Endothelial cell of umbilical vein (primary cell): ENCODE results near the gene TFG. TPM values are rescaled to one million over a fixed set of nuclear protein-coding genes. Genes with fewer than 3 reads are reported as not detected.

Source experiments
- BruUV-seq: library from RNA; stranded (reverse); fragments of 400-500 nt; replicated peaks from 2 replicates; lab custom pipeline; 2021; lab: Mats Ljungman, UMichigan
- CTCF ChIA-PET: fragments of 300-600, 350-600 bp; sonication (Branson Sonifier 250); formaldehyde crosslinking; loops from one replicate; lab custom pipeline; 2021; ENCODE audit warnings: antibody characterized with exemption, inconsistent platforms; lab: Charles Lee
- POLR2A ChIA-PET: fragments of 300-600, 350-600 bp; sonication (Branson Sonifier 250); formaldehyde crosslinking; loops from one replicate; lab custom pipeline; 2021; ENCODE audit warnings: antibody characterized with exemption, inconsistent platforms; lab: Charles Lee
- DNase-seq: peaks from one replicate; pipeline ENCODE4 v3.0.0-alpha.2; 2011; ENCODE audit warnings: low read depth, low spot score
- FAIRE-seq: peaks from 2 replicates; lab custom pipeline; 2011; peaks lifted over from hg19 to GRCh38; lab: Jason Lieb, UNC
- H2AFZ ChIP-seq: 2 replicates; pipeline ENCODE4 v1.6.0; 2012; ENCODE audit warnings: low read depth, low read length, control low read depth, inconsistent platforms
- H3K27ac ChIP-seq: 2 replicates; pipeline ENCODE4 v1.5.1; 2011; ENCODE audit warnings: low read depth, mild to moderate bottlenecking, control low read depth, low read length, moderate library complexity; ENCODE audit not compliant: insufficient read depth
- H3K27me3 ChIP-seq, 2 experiments: 2 replicates each; pipeline versions ENCODE4 v1.6.0 to v1.6.1; 2011; ENCODE audit warnings: low read length in 2 of 2, mixed read lengths in 1 of 2; ENCODE audit not compliant: control insufficient read depth in 2 of 2, insufficient read depth in 2 of 2
- H3K36me3 ChIP-seq, 2 experiments: 2 replicates in 1 of 2; 3 replicates in 1 of 2; pipeline ENCODE4 v1.5.1; 2011; ENCODE audit warnings: low read length in 2 of 2, mild to moderate bottlenecking in 1 of 2, moderate library complexity in 1 of 2; ENCODE audit not compliant: control insufficient read depth in 2 of 2, insufficient read depth in 2 of 2; ENCODE audit errors: extremely low read depth in 1 of 2
- H3K4me1 ChIP-seq: 3 replicates; pipeline ENCODE4 v1.5.1; 2011; ENCODE audit warnings: mild to moderate bottlenecking, low read length; ENCODE audit not compliant: control insufficient read depth, insufficient read depth; ENCODE audit errors: extremely low read depth
- H3K4me2 ChIP-seq: 2 replicates; pipeline ENCODE4 v1.6.1; 2011; ENCODE audit warnings: low read length, control low read depth, mixed read lengths; ENCODE audit not compliant: insufficient read depth
- H3K4me3 ChIP-seq, 3 experiments: fragments of 200-600 bp in 1 of 3; sonication (generic), shearing (Covaris generic) in 1 of 3; replicated peaks in 1 of 3; 2 replicates each; pipeline ENCODE4 v1.5.1; 2011 to 2016; ENCODE audit warnings: control low read depth in 3 of 3, low read length in 3 of 3, mild to moderate bottlenecking in 2 of 3, inconsistent platforms in 1 of 3, low read depth in 1 of 3, moderate library complexity in 1 of 3; ENCODE audit not compliant: insufficient read depth in 1 of 3
- H3K79me2 ChIP-seq: 2 replicates; pipeline ENCODE4 v1.6.0; 2012; ENCODE audit warnings: low read length, inconsistent platforms; ENCODE audit not compliant: control insufficient read depth, insufficient read depth
- H3K9ac ChIP-seq: replicated peaks from 2 replicates; pipeline ENCODE3; 2011; ENCODE audit warnings: low read length, control low read depth; ENCODE audit not compliant: insufficient read depth; ENCODE audit errors: extremely low read depth
- H3K9me1 ChIP-seq: replicated peaks from 3 replicates; pipeline ENCODE4 v1.6.0; 2011; ENCODE audit warnings: mild to moderate bottlenecking, low read length; ENCODE audit not compliant: control insufficient read depth, insufficient read depth; ENCODE audit errors: extremely low read depth
- H3K9me3 ChIP-seq: replicated peaks from 2 replicates; pipeline ENCODE4 v1.5.1; 2012; ENCODE audit warnings: low read length, inconsistent platforms; ENCODE audit not compliant: control insufficient read depth, insufficient read depth
- H4K20me1 ChIP-seq: replicated peaks from 2 replicates; pipeline ENCODE3; 2011; ENCODE audit warnings: mild to moderate bottlenecking, low read length; ENCODE audit not compliant: control insufficient read depth, insufficient read depth; ENCODE audit errors: extremely low read depth
- CTCF ChIP-seq, 2 donors: IDR thresholded peaks; 1 replicate in 1 of 2; 2 replicates in 1 of 2; pipeline ENCODE4 v1.5.1; 2011; ENCODE audit warnings: low read length in 2 of 2, mild to moderate bottlenecking in 2 of 2, moderate library complexity in 2 of 2, control low read depth in 1 of 2, inconsistent platforms in 1 of 2, low read depth in 1 of 2; ENCODE audit not compliant: insufficient read depth in 1 of 2; ENCODE audit errors: extremely low read depth in 1 of 2
- EZH2 ChIP-seq: IDR thresholded peaks from 2 replicates; pipeline ENCODE4 v1.6.1; 2012; ENCODE audit warnings: borderline replicate concordance, low read depth, mild to moderate bottlenecking, moderate library complexity, low read length, inconsistent platforms; ENCODE audit not compliant: severe bottlenecking
- FOS ChIP-seq: IDR thresholded peaks from 2 replicates; pipeline ENCODE4 v1.6.1; 2011; ENCODE audit warnings: mild to moderate bottlenecking, low read length, moderate library complexity, borderline replicate concordance; ENCODE audit not compliant: insufficient read depth
- GATA2 ChIP-seq: IDR thresholded peaks from 2 replicates; pipeline ENCODE4 v1.7.0; 2011; ENCODE audit warnings: low read depth, mild to moderate bottlenecking, moderate library complexity, mixed read lengths, low read length; ENCODE audit not compliant: insufficient read length, insufficient read depth
- JUN ChIP-seq: IDR thresholded peaks from 2 replicates; pipeline ENCODE4 v1.6.1; 2011; ENCODE audit warnings: borderline replicate concordance, low read depth; ENCODE audit not compliant: insufficient read length, insufficient read depth
- MAX ChIP-seq: IDR thresholded peaks from 2 replicates; pipeline ENCODE4 v1.6.1; 2011; ENCODE audit not compliant: insufficient read depth, insufficient read length
- MYC ChIP-seq: IDR thresholded peaks from one replicate; pipeline ENCODE4 v1.6.1; 2011; ENCODE audit warnings: mild to moderate bottlenecking, low read depth, low read length
- POLR2A ChIP-seq: IDR thresholded peaks from 2 replicates; pipeline ENCODE4 v1.6.1; 2012; ENCODE audit warnings: low read depth, mild to moderate bottlenecking, control low read depth, low read length
- POLR2AphosphoS5 ChIP-seq: IDR thresholded peaks from 2 replicates; pipeline ENCODE4 v1.6.1; 2012; ENCODE audit warnings: low read depth, mild to moderate bottlenecking, control low read depth, low read length, moderate library complexity; ENCODE audit not compliant: insufficient read depth
- dilution Hi-C: fragments of 300-500 bp; cut with MboI; formaldehyde crosslinking; loops from one replicate; pipeline ENCODE4 v1.15.0; 2019; ENCODE audit warnings: low sequenced_read_pairs; ENCODE audit not compliant: extremely low pct_ligation_motif_present
- intact Hi-C: fragments of 100-400 bp; cut with micrococcal nuclease; formaldehyde crosslinking; loops from one replicate; pipeline ENCODE4 v1.10.0; 2022
- polyA plus RNA-seq, 4 experiments: library from polyadenylated mRNA; depleted of rRNA in 3 of 4; stranded (reverse) in 3 of 4; unstranded in 1 of 4; fragments of >200 nt; gene quantifications; 2 replicates each; pipeline versions ENCODE4 v1.2.1 to v1.2.3, GENCODE V29; 2011 to 2012; ENCODE audit warnings: missing spikeins in 1 of 4
- total RNA-seq: library from RNA; stranded (reverse); gene quantifications from 2 replicates; pipeline ENCODE4 v1.2.3, GENCODE V29; 2021

The TFG gene
- total and polyA plus RNA-seq, 2 donors (not counting 3 experiments of a cell fraction or from before 2014, with no cell fraction given) = 106 to 154 TPM

GRCh38 chr3:100719136-100719535 is 9.8 kb downstream of the TFG start:
- H3K9ac ChIP-seq = no peak overlapping the region
- ChIA-PET POLR2A (no interaction called here), CTCF (no interaction called here)
- no peak overlapping the region for H2AFZ ChIP-seq
- peaks cover 10% of the 10 kb centered on the region for H4K20me1 ChIP-seq
- peaks cover 72% of the 10 kb centered on the region for H3K79me2 ChIP-seq
- FAIRE-seq = no peak
- no peaks in the 10 kb centered on the region for H3K27me3 ChIP-seq
- no peaks in the 10 kb centered on the region for H3K9me3 ChIP-seq
- no peak for DNase-seq
- H3K4me2 ChIP-seq = no peak overlapping the region
- BruUV-seq = no TSS peak
- no peak overlapping the region for H3K4me3 ChIP-seq
- H3K36me3 ChIP-seq = peaks cover 8 to 23% of the 10 kb centered on the region in 2 experiments
- H3K27ac ChIP-seq = no peak overlapping the region
- H3K9me1 ChIP-seq = no peaks in the 10 kb centered on the region
- intact Hi-C loops = loop anchor here (5.0 kb wide), 1 partner anchor 257 kb away; no protein-coding TSS in a partner anchor
- TF ChIP-seq POLR2AphosphoS5 (no peak), EZH2 (no peak), MAX (no peak), MYC (no peak), POLR2A (no peak), GATA2 (no peak), JUN (no peak), FOS (no peak), CTCF (IDR thresholded peaks at IDR 0.05; ENCODE audit: extremely low read depth in 1 of 2, insufficient read depth in 1 of 2, low read depth in 1 of 2, low read length in 2 of 2) (no peak)
- dilution Hi-C loops = no loop called here
- peaks cover 5% of the 10 kb centered on the region for H3K4me1 ChIP-seq
